GM13977 (cell line): ENCODE data around the gene KCNIP1.

ENCODE experiments used
- DNase-seq: peaks from one replicate; pipeline ENCODE4 v3.0.0; 2012; ENCODE audit warnings: low spot score
- CTCF ChIP-seq: IDR thresholded peaks from 2 replicates; pipeline ENCODE4 v1.5.1; 2012; ENCODE audit warnings: mild to moderate bottlenecking, control low read depth; ENCODE audit not compliant: insufficient read depth; ENCODE audit errors: extremely low read depth, missing control alignments
- in situ Hi-C: fragments of 300-500 bp; cut with MboI; formaldehyde crosslinking; loops from one replicate; pipeline ENCODE4 v1.12.0; 2022; ENCODE audit warnings: low sequenced_read_pairs, low pct_unique_long_range_greater_than_20kb, mixed read lengths, inconsistent platforms; ENCODE audit not compliant: unreplicated experiment

The KCNIP1 gene

DNA sequence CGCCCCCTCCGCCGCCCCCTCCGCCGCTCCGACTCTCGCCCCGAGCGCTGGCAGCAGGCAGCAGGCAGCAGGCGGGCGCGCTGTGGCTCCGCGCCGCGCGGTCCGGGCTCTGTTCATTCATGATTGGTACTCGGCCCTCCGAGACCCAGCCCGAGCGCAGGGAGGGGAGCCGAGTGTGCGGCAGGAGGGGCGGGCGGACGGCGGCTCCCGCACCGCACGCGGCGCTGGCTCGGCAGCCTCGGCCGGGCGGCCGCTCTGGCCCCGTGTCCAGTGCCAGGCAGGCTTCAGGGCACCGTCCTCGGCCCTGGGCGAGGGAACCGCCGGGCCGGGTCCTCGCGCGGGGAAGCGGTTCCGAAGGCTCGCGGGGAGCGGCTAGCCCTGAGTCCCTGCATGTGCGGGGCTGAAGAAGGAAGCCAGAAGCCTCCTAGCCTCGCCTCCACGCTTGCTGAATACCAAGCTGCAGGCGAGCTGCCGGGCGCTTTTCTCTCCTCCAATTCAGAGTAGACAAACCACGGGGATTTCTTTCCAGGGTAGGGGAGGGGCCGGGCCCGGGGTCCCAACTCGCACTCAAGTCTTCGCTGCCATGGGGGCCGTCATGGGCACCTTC is at the start of gene KCNIP1:
Gene KCNIP1, plus strand, starts transcription at position 31 of the 607 bp plus-strand sequence.
- in situ Hi-C loops: no loop called here
- no peak for DNase-seq
- no peak for TF ChIP-seq CTCF

GRCh38 chr5:170463426-170463825 is 40.4 kb upstream of the KCNIP1 start:
- in situ Hi-C loops: no loop called here
- DNase-seq: no peak
- TF ChIP-seq CTCF: no peak

DNA sequence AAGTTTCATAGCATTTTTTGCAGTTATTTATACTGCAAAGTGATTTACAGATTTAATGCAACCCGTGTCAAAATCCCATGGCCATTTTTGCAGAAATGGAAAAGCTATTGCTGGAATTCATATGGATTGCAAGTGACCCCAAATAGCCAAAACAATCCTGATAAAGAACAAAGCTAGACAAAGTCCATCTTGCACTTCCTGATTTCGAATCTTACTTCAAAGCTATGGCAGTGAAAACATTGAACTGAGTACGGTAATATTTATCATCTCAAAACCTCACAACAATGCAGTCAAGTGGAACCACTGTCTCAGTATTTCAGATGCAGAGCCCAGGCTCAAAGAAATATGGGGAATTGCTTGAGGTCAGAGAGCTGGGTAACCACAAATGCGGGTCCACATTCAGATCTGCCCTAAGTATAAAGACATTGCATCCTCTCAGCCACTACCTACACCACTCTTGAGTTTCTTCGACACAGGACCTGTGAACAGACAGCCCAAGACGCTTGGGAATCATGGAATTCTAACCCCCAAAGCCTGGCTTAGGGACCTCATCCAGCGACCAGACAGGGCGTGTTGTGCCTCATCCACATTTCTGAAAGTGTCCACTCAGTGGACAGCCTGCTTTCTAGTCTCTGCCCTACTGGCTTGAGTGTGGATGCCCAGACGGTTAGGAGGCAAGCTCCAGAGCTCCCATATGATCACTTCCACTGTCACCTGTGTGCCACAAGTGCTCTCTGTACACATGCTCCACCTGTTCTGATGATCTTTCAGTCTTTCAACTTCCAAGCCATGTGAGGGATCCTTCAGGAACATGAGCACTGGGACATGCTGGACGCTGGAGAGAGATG is 39.3 kb upstream of the KCNIP1 start:
- no peak for DNase-seq
- TF ChIP-seq CTCF: no peak
- in situ Hi-C loops: no loop called here

- TF ChIP-seq CTCF: no peak
- no peak for DNase-seq
- in situ Hi-C loops: no loop called here
Measured at GRCh38 chr5:170466553-170466952, 37.3 kb upstream of the KCNIP1 start.

- DNase-seq: no peak
- no peak for TF ChIP-seq CTCF
- in situ Hi-C loops: no loop called here
Measured at GRCh38 chr5:170466988-170467707, 36.7 kb upstream of the KCNIP1 start.

GRCh38 chr5:170468633-170469285 is 35.1 kb upstream of the KCNIP1 start:
- DNase-seq: no peak
- no peak for TF ChIP-seq CTCF
- in situ Hi-C loops: no loop called here
